AG08396 (cell line): ENCODE results near the gene UPK3A.

Experiments used
- DNase-seq: peaks from one replicate; pipeline ENCODE4 v3.0.0; 2012; ENCODE audit warnings: low spot score, mixed read lengths

Gene UPK3A

DNA sequence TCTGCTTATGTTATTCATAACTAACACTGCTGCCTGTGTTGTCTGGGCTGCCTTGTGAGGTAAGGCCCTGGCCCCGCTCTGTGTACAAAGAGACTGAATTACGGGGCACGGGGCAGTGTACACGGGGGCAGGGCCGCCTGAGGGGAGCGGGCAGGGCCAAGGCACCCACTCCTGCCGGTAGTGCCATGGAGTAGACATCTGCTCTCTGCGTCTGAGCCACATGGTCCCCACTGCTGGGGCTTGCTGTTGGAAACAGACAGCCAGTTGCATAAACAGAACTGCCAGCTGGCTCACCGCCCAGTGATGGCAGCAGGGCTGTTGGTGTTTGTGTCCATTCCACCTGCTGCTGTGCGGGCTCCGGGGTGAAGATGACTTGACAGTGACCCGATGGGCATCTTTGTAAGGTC lies 44.8 kb downstream of the UPK3A start:
- no peak for DNase-seq

DNA sequence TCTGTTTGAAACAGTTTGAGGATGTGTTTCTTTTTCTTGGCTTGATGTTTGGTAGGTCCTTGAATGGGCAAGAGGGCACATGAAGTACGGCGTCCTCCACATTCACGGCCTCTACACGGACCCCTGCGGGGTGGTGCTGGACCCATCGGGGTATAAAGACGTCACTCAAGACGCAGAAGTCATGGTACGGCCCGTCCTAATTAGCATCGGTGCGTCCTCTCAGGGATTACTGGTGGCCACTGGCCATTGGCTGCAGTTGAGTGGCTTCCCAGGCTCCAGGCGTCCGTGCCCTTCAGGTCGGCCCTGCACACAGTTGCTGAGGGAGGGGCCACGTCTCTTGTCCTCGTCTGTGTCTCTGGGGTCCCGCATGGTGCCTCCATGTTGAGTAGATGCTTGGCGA lies 45.8 kb downstream of the UPK3A start:
- no peak for DNase-seq

DNA sequence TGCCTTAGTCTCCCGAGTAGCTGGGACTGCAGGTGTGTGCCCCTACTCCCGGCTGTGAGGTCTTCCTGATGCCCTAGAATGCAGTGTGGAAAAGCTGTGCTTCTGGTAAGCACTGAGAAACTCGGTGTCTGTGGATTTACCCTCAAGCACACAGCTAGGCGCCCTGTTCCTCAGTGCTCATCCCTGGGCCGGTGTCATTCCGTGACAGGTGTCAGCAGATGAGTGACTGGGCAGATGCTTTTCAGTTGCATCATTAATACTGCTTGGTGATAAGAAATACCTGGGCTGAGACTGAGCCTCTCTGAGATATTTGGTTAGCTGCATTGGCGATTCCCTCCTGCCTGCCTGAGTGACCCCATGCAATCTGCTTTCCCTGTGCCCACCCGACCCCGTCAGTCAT lies 46.7 kb downstream of the UPK3A start:
- no peak for DNase-seq

DNA sequence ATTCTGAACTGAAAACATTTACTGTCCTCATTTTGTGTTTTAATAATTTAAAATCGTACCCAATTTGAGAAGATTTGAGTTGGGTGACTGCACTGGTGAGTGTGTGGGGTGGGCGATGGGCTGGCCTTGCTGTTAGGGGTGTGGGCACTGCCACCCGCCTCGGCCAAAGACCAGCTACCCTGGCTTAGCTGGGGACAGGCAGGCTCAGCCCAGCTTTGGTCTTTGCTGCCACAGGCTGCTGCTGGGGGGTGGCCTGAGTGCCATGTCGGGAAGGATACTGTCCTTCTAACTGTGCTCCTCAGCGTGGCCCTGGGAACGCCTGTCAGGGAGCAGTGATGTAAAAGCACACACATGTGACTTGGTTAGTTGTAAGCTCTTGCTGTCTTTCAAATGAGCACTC lies 47.3 kb downstream of the UPK3A start:
- DNase-seq, result no peak

DNA sequence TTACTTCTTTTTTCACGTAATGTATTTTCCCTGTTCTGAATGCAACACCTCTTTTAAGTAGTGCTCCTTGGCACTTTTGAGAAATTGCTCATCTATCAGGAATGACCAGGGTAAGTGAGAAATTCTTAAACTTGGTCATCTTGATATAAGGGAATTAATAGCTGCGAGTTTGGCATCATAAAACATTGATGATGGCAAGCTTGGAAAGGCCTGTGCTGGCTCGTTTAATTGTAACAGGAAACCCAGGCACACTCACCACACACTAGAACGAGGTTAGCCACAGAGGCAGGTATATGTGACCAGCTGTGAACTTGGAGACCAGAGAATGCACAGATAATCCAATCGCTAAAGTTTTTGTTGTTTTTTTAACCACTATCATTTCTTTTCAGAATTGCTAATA lies 49.3 kb downstream of the UPK3A start:
- no peak for DNase-seq

DNA sequence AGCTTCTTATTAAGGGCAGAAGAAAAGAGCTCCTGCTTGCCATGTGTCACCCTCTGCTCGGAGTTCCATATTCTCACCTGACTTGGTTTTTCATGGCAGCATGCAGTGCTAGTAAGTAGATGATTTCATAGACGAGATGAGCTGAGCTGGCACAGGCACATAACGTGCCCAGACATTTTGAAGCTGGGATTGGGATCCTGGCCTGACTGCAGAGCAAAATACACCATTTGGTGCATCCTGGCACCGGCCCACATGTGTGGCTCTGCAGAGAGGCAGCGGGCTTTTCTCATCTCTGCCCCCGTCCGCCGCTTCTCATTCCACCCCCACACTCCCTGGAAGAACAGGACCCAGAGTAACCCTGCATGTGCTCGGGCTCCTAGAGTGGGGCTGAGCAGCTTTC lies 49.8 kb downstream of the UPK3A start:
- DNase-seq, result no peak

DNA sequence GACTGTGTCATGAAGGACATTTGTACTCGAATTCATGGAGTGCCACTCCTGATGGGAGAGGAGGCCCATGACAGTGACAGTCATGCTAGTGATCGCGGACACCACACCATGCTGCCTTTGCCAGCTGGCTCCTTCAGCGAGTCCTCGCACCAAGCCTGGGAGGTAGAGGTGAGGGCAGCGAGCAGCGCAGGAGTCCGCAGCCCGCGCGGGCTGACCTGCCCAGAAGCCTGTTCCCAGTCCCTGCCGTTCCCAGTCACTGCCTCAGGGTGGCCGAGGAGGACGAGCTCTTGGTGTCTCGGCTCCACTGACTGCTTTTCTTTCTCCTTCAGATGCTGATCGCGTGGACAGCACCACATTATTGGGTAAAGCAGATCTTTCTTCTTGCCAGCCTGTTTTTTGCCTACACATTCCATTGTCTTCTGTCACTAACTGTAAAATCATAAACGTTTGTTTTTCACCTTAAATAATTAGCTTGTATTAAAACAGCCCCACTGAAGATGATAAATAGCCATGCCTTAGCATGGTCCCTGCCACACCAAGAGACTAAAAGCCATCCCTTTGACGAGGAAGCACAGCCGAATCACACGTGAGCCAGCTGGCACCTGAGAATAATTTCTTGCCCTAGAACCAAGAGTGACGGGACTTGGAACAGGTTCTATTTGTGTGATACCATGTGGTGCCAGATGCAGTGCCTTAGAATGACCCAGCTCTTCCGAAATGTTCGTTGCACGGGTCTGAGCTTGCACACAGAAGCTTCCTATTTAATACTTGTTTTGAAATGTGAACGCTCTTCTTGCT lies 50.5 kb downstream of the UPK3A start:
- peak; percentile 30 for DNase-seq

DNA sequence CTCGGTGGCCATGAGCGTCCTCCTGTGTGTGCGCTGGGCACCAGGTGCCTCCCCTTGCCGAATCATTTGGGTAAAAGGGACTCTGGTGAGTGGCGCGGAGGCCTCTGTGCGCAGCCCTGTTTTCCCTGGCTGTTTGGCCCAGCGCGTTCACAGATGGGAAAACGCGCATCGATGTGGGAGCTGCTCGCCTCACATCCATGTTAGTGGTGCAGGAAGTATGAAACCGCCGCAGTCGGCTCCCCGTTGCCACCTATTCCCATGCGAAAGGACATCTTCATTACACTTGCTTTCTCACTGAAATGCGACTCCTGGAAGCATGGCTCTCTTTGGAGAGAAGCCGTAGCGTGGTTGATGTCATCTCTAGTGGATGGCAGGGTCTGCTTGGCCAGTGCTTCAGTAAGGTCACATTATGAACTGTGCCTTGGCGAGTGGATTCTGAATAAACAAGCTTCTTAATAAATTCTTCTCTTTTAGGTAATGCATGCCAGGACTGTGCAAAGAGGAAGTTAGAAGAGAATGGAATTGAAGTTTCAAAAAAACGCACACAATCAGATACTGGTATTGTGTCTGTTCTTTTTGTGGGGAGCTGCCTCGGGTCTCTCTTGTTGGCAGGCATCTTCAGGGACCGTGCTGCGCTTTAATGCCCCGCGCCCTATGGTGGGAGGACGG lies 51.2 kb downstream of the UPK3A start:
- DNase-seq, result no peak

DNA sequence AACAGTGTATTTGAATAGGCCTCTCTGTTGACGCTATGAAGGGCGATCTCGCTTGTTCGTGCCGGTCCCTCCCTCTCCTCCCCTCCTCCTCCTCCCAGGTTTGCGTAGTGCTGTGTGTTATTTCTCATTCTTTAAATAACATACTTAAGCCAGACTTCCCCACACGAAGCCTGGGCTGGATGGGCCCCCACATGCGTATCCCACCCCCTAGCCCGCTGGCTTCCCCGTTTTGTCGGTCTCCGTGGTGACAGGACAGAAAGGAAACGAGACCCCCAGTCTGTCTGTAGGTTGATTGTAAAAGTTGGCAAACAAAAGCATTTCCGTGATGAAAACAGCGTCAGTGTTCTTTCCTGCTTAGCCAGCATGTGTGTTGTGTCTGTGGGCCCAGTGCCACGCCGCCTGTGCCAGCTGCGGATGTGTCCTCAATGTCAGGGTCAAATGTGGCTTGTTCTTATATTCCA lies 52.3 kb downstream of the UPK3A start:
- no peak for DNase-seq

DNA sequence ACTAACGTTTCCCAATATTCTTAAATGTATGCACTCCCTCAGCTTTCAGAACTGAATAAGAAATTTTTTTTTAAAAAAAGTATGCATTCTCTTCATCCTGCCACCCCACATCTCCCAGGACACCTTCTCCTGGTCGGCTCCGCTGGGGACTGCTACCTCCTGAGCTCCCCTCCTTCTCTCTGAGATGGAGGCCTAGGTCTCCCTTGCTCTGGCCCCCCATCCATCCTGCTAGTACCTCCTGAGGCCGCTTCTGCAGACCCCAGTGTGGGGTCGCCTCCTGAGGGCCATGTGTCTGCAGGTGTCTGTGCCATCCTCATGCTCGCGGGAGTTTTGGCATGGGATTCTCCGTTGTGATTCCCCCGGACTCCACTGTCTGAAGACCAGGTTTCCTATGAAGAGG lies 52.8 kb downstream of the UPK3A start:
- no peak for DNase-seq

DNA sequence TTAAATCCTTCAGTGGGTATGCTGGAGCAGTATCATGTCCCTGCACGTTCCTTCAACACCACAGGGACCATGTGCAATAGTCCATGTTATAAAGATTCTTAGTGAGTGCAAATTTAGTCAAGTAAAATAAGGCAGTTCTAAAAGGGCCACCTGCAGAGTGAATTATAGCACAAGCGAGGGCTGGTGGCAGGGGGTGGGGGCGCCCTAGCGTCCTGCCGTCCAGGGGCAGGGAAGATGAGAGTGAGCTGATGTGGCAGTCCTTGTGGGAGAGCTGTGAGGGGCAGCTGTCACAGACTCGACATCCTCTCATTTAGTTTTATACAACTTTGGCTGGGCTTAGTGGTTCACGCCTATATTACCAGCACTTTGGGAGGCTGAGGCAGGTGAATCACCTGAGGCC lies 54.0 kb downstream of the UPK3A start:
- DNase-seq, result no peak

DNA sequence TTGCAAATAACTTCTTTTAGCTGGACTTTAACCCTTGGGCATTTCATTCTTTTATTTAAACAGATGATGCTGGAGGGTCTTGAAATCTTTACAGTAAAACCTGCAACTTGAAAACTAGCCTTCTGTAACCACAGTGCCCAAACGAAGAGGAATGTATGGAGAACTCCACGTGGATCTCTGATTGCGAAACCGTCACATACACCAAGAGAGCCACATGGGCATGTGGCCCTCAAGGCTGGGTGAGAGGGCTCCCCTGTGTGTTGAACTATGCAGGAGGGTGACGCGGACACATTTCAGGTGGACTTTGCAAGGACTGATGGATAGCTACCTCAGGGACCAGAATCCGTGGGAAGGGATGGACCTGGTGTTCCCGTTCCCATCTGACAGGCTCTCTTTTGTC lies 55.6 kb downstream of the UPK3A start:
- no peak for DNase-seq

DNA sequence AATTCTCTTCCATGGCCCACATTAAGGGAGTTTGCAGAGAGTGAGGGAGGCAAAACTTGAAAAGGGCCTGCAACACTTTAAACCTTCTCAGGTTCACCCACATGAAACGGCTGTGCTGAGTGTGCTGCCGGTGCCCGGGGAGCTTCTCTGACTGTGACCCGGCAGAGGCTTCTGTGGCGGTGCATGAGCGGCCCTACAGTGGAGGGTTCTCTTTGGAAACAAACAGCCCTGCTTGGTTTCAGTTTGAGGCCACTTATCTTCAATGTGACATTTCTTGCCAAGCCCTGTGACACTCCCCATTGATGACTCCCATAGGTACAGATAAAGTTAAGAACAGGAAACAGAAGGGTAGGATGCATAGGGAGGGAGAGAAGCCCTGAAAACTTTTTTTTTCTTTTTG lies 56.7 kb downstream of the UPK3A start:
- DNase-seq, result no peak

DNA sequence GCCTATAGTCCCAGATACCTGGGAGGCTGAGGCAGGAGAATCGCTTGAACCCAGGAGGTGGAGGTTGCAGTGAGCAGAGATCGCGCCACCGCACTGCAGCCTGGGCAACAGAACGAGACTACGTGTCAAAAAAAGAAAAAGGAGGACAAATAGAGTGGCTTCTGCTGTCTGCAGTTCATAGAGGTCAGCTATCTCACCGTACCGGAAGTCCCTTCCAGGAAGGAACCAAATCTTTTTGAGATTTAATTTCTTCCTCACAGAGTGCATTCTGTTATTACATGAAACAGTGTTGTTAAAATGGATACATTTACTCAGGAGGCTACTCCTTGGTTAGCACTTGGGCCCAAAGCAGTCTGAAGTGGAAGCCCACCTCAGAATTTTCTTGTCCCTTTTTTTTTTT lies 58.4 kb downstream of the UPK3A start:
- no peak for DNase-seq

DNA sequence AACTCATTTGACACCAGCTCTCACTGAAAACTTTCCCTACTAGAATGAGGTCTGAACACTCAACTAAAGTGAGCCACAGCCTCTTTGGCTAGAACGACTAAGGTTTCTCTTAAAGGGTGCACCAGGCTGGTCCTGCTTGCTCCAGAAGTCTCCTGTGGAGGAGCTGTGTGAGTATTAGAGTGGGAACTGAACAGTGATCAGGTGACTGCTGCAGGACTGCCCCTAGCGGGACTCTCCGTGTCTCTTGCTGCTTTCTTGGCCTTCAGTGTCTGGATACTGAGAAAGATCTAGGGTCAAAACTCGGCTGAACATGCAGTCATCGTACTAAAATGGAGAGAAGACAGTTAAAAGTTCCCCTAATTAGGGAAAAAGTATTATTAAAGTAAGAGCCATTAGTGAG lies 59.6 kb downstream of the UPK3A start:
- DNase-seq, result no peak
